Esophagus muscularis mucosa (tissue), 4 donors: ENCODE results near the gene ZBTB7C. TPM values are rescaled to one million over a fixed set of nuclear protein-coding genes. Genes with fewer than 3 reads are reported as not detected.

Experiments used
- DNase-seq: peaks from one replicate; pipeline ENCODE4 v3.0.0-alpha.2; 2017; ENCODE audit errors: extremely low spot score
- H3K27ac ChIP-seq, 4 donors: fragments of 200-600 bp; sonication (generic); replicated peaks in 1 of 4; 1 replicate in 3 of 4; 2 replicates in 1 of 4; pipeline ENCODE4 v1.5.1; 2016 to 2019; ENCODE audit warnings: mild to moderate bottlenecking in 1 of 4
- H3K27me3 ChIP-seq, 4 donors: fragments of 200-600 bp; sonication (generic); one replicate each; pipeline versions ENCODE4 v1.5.1 to v1.6.0; 2016 to 2019
- H3K36me3 ChIP-seq, 4 donors: fragments of 200-600 bp; sonication (generic); one replicate each; pipeline ENCODE4 v1.5.1; 2016 to 2019
- H3K4me1 ChIP-seq, 4 donors: fragments of 200-600 bp; sonication (generic); one replicate each; pipeline ENCODE4 v1.5.1; 2016 to 2019
- H3K4me3 ChIP-seq, 4 donors: fragments of 200-600 bp; sonication (generic); 1 replicate in 2 of 4; 2 replicates in 2 of 4; pipeline ENCODE4 v1.5.1; 2016 to 2019; ENCODE audit warnings: mild to moderate bottlenecking in 4 of 4, moderate library complexity in 1 of 4
- H3K9me3 ChIP-seq, 4 donors: fragments of 200-600 bp; sonication (generic); 1 replicate in 3 of 4; 2 replicates in 1 of 4; pipeline ENCODE4 v1.5.1; 2016 to 2019
- EP300 ChIP-seq: sonication (generic); formaldehyde crosslinking; IDR thresholded peaks from one replicate; pipeline ENCODE4 v1.6.1; 2017; ENCODE audit warnings: antibody characterized with exemption
- POLR2A ChIP-seq: fragments of 450-650 bp; IDR thresholded peaks from one replicate; pipeline ENCODE4 v1.6.1; 2017; ENCODE audit warnings: antibody characterized with exemption, moderate library complexity, mild to moderate bottlenecking, low read depth
- POLR2AphosphoS5 ChIP-seq, 2 donors: sonication (generic); formaldehyde crosslinking; IDR thresholded peaks; one replicate each; pipeline ENCODE4 v1.6.1; 2017; ENCODE audit warnings: antibody characterized with exemption in 2 of 2
- WGBS: methylation state at CpG from one replicate; pipeline ENCODE4 v1.1.5; 2018; 5-methylcytosine and 5-hydroxymethylcytosine counted together
- intact Hi-C: fragments of 100-400 bp; cut with DNase I; formaldehyde crosslinking; loops from one replicate; pipeline ENCODE4 v1.15.1; 2023
- total RNA-seq, 4 donors: library from RNA; depleted of rRNA; stranded (reverse); fragments of >200 nt; gene quantifications; one replicate each; pipeline versions ENCODE4 v1.1.0 to v1.2.1, GENCODE V29; 2016
- TF ChIP-seq, protein P1 (sequence below), 3 experiments: fragments of 200-600 bp in 2 of 3; fragments of 450-650 bp in 1 of 3; sonication (generic) in 2 of 3; IDR thresholded peaks; one replicate each; pipeline ENCODE4 v1.5.1; 2017 to 2019; ENCODE audit warnings: antibody characterized with exemption in 3 of 3, mild to moderate bottlenecking in 2 of 3, moderate library complexity in 1 of 3

Gene ZBTB7C
- total RNA-seq, 4 donors from 2014 or later: 6.3 to 13.2 (median 9.1) TPM

- no peak overlapping the region for H3K4me3 ChIP-seq
- WGBS: 94% methylated on average over 2 of the region's 4 CpGs
Observed at GRCh38 chr18:48352051-48352755, 57.0 kb downstream of the ZBTB7C start.

GRCh38 chr18:48351216-48352050 is 57.8 kb downstream of the ZBTB7C start:
- intact Hi-C loops: no loop called here
- no peaks in the 10 kb centered on the region for H3K36me3 ChIP-seq
- 71% methylated on average over 10 of the region's 12 CpGs for WGBS
- no peak for DNase-seq
- no peaks in the 10 kb centered on the region for H3K9me3 ChIP-seq
- H3K4me1 ChIP-seq: peaks cover 0 to 9% (median 0%) of the 10 kb centered on the region in 4 donors
- no peak overlapping the region for H3K27ac ChIP-seq
- TF ChIP-seq POLR2A (no peak), POLR2AphosphoS5 (IDR thresholded peaks at IDR 0.05) (no peak), EP300 (no peak)
- TF ChIP-seq, protein P1, sequence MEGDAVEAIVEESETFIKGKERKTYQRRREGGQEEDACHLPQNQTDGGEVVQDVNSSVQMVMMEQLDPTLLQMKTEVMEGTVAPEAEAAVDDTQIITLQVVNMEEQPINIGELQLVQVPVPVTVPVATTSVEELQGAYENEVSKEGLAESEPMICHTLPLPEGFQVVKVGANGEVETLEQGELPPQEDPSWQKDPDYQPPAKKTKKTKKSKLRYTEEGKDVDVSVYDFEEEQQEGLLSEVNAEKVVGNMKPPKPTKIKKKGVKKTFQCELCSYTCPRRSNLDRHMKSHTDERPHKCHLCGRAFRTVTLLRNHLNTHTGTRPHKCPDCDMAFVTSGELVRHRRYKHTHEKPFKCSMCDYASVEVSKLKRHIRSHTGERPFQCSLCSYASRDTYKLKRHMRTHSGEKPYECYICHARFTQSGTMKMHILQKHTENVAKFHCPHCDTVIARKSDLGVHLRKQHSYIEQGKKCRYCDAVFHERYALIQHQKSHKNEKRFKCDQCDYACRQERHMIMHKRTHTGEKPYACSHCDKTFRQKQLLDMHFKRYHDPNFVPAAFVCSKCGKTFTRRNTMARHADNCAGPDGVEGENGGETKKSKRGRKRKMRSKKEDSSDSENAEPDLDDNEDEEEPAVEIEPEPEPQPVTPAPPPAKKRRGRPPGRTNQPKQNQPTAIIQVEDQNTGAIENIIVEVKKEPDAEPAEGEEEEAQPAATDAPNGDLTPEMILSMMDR (IDR thresholded peaks at IDR 0.05): no peak
- no peak overlapping the region for H3K4me3 ChIP-seq
- no peaks in the 10 kb centered on the region for H3K27me3 ChIP-seq

More at GRCh38 chr18:48352051-48352755, 57.0 kb downstream of the ZBTB7C start:
- Histone ChIP-seq H3K9me3 (no peaks in the 10 kb centered on the region), H3K27ac (no peak overlapping the region), H3K36me3 (no peaks in the 10 kb centered on the region), H3K4me1 (peaks cover 0 to 9% (median 2%) of the 10 kb centered on the region in 4 donors), H3K27me3 (no peaks in the 10 kb centered on the region)
- intact Hi-C loops: no loop called here
- no peak for DNase-seq
- no peak for TF ChIP-seq EP300
- no peak for TF ChIP-seq POLR2AphosphoS5 (IDR thresholded peaks at IDR 0.05)
- no peak for TF ChIP-seq POLR2A
- TF ChIP-seq, protein P1 (IDR thresholded peaks at IDR 0.05): no peak

DNA sequence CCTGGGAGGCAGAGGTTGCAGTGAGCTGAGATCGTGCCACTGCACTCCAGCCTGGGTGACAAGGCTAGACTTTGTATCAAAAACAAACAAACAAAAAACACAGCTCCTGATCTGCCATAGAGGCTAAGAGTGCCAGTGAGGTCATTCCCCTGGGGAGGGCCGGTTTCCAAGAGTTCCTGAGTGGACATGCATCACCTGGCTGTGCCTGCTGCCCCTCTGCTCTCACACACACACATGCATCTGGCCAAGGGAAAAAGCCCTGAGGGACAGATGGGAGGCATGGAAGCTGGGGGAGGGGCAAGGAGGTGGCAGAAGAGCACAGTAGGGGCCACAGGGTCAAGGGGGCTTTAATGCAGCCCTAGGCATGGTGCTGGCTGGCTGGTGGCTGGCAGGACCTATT is 60.4 kb downstream of the ZBTB7C start:
- intact Hi-C loops: loop anchor here (10.0 kb wide), 1 partner anchor 96 kb away; no protein-coding TSS in a partner anchor
- 29% methylated on average over 1 of the region's 2 CpGs for WGBS

DNA sequence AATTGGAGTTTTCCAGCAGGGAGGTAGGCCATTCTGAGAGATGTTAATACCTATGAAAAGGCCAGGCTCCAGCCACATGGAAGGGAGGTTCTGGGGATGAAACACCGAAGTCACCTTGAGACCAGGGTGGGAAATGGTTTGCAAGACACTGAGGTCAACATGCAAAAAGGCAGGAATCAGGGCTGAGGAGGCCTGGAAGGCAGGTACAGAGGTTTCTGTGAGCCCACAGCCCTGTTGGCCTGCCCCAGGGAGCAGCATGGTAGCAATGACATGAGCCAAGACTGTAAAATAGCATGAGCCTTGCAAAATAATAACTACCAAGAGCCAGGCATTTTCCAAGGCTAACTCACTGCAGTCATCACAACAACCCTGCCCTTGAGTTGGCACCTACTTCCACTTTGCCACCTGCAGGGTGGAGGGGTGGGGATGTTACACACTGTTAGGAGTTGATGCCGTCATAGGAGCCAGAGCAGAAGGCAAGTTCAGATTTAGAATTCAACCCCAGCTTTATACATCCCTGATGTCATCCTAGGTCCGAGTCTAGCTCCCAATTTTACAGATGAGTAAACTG is 61.3 kb downstream of the ZBTB7C start:
- Histone ChIP-seq H3K9me3 (no peaks in the 10 kb centered on the region), H3K36me3 (no peaks in the 10 kb centered on the region), H3K4me1 (peaks cover 5 to 19% (median 9%) of the 10 kb centered on the region in 4 donors), H3K27me3 (no peaks in the 10 kb centered on the region), H3K27ac (no peak overlapping the region), H3K4me3 (no peak overlapping the region)
- TF ChIP-seq EP300: no peak
- no peak for TF ChIP-seq POLR2AphosphoS5 (IDR thresholded peaks at IDR 0.05)
- TF ChIP-seq, protein P1 (IDR thresholded peaks at IDR 0.05): no peak
- TF ChIP-seq POLR2A: no peak
- DNase-seq: no peak
- intact Hi-C loops: loop anchor here (10.0 kb wide), 1 partner anchor 97 kb away; no protein-coding TSS in a partner anchor
- 88% methylated on average over 3 of the region's 3 CpGs for WGBS

More for the DNA sequence above, 60.4 kb downstream of the ZBTB7C start:
- Histone ChIP-seq H3K36me3 (no peaks in the 10 kb centered on the region), H3K4me1 (peaks cover 0 to 10% (median under 1%) of the 10 kb centered on the region in 4 donors), H3K4me3 (no peak overlapping the region), H3K27me3 (no peaks in the 10 kb centered on the region), H3K27ac (no peak overlapping the region), H3K9me3 (no peaks in the 10 kb centered on the region)
- TF ChIP-seq EP300 (no peak), POLR2A (no peak), POLR2AphosphoS5 (IDR thresholded peaks at IDR 0.05) (no peak)
- TF ChIP-seq, protein P1 (IDR thresholded peaks at IDR 0.05): no peak
- DNase-seq: no peak
